Measurements from ENCODE around the gene GPR39. TPM values are rescaled to one million over a fixed set of nuclear protein-coding genes. Genes with fewer than 3 reads are reported as not detected.

Gene GPR39
- total and polyA plus RNA-seq, 4 donors: 0.23 to 0.42 TPM; not detected in 2

DNA sequence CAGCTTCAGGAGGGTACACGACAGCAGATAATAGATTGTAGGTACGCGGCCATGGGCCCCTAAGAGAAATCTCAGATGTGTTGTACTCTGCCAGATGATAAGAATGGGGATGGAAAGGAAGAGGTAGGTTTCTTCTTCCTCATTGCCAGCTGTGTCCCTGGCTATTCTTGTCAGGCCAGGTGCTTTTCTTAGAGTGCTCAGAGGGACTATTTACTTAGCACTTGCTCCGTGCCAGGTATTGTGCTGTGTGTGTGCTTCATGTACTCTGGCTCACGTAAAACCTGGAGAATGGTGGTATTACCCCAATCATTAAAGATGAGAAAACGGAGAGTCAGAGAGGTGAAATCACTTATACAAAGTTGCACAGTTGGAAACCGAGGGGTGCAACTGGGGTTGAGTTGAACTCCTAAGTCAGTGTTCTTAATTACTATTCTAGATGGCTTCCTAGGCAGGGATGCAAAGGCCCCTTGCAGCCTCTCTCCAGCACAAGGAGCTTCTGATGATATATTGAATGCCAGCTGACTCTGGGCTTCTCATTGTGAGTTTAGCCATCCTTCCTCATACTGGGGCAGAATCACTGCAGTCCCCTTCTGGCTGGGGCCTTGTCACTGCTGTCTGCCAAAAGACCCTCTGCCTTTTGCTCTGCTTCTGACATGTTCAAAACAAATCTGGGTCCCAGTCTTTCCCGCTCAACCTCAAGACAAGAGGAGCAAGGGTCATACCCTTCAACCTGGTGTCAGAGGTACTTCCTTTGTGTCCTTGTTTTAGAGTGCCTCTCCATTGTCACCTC, 192.7 kb downstream of the GPR39 start:
- intact Hi-C loops (cut with DNase I): no loop called here
- Histone ChIP-seq H3K36me3 (ENCODE audit: control insufficient read depth in 1 of 2, insufficient read depth in 2 of 2, low read length in 1 of 2) (no peaks in the 10 kb centered on the region), H3K27me3 (ENCODE audit: control insufficient read depth in 1 of 2, insufficient read depth in 2 of 2, low read length in 1 of 2) (no peaks in the 10 kb centered on the region), H3K4me1 (ENCODE audit: control insufficient read depth in 1 of 2, insufficient read depth in 2 of 2, low read length in 2 of 2) (no peaks in the 10 kb centered on the region), H3K27ac (ENCODE audit: low read depth in 1 of 2, low read length in 2 of 2) (no peak overlapping the region), H3K4me3 (ENCODE audit: low read length in 2 of 2) (no peak overlapping the region), H3K9me3 (ENCODE audit: control insufficient read depth, low read length) (no peaks in the 10 kb centered on the region)
- WGBS, 2 donors: 85 to 87% methylated on average over 8 of the region's 8 CpGs
- ATAC-seq (ENCODE audit: low FRiP score) (no peak), DNase-seq (no peak)

DNA sequence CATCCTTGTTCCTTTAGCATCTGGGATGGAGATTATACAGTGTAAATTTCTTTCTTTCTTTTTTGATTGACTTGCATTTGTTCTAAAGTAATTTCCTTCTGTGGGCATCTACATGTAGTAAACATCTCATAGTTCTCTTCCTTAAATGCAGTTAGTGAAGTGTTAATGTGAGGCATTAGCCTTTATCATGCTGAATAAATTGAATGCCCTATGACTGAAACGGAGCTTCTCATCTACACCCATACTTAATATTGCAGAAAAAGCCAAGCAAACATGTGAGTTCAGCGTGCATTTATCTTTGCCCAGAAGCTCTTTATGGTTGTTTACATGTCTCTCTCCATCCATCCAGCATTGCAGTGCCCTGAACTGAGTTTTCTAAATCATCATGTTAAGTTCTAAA, 195.1 kb downstream of the GPR39 start:
- no peaks in the 10 kb centered on the region for H3K9me3 ChIP-seq (ENCODE audit: control insufficient read depth, low read length)

DNA sequence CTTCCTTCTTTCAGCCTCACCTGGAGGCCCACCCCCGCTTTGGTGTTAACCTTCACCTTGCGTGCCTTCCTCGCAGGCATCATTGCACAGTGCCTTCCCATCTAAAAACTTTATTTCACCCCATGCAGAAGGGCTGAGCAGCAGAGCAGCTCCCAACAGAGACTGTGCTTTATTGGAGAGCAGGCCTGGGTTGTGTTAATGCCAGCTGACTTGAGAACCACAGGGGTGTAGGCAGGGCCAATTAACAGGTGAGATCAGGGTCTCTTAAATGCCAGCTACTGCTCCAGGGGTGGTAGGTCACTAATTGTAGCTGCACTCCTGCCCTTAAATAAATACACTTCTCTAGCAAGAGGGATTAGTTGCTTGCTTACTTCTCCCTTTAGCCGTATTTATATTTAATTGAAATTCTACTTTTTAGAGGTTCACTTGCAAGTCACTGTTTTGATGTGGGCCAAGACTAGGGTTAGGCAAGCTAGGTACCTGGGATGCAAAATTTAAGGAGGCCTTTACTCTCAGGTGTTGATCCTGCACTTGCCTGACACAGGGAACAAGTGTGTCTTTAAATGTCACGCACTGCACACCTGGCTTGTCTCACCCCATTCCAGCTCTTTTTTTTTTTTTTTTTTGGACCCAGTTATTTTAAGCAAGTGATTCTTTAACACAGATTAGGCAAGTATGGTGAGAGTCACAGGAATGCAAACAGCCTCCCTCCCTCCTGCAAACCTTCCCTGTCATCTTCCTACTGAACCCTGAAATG, 198.9 kb downstream of the GPR39 start:
- WGBS, 2 donors: 84 to 86% methylated on average over 5 of the region's 5 CpGs
- no peak for ATAC-seq (ENCODE audit: low FRiP score)

More for the DNA sequence above, 195.1 kb downstream of the GPR39 start:
- no peaks in the 10 kb centered on the region for H3K27me3 ChIP-seq (ENCODE audit: control insufficient read depth in 1 of 2, insufficient read depth in 2 of 2, low read length in 1 of 2)
- 32 to 48% methylated on average over 2 of the region's 2 CpGs for WGBS, 2 donors
- intact Hi-C loops (cut with DNase I): no loop called here
- H3K27ac ChIP-seq (ENCODE audit: low read depth in 1 of 2, low read length in 2 of 2): no peak overlapping the region
- ATAC-seq (ENCODE audit: low FRiP score) (no peak), DNase-seq (no peak)
- no peaks in the 10 kb centered on the region for H3K36me3 ChIP-seq (ENCODE audit: control insufficient read depth in 1 of 2, insufficient read depth in 2 of 2, low read length in 1 of 2)
- H3K4me3 ChIP-seq (ENCODE audit: low read length in 2 of 2): no peak overlapping the region
- no peaks in the 10 kb centered on the region for H3K4me1 ChIP-seq (ENCODE audit: control insufficient read depth in 1 of 2, insufficient read depth in 2 of 2, low read length in 2 of 2)

DNA sequence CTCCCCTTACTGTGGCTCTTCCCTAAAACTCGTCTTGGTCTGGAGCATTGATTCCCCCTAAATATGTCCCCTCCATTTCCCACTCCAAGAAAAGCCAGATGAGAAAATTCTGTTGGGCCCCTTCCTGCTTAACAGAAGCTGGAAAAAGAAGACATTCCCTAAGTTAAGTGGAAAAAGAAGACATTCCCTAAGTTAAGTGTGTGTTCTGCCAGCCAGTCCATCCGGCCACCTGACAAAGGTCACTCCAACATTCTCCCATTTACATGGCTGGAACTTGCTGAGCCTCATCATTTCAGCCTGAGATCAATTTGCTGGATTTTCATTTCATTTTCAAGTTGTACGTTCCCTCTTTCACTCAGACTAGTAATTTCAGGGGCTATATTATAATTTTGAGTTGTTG, 201.4 kb downstream of the GPR39 start:
- Histone ChIP-seq H3K4me3 (ENCODE audit: low read length in 2 of 2) (no peak overlapping the region), H3K27me3 (ENCODE audit: control insufficient read depth in 1 of 2, insufficient read depth in 2 of 2, low read length in 1 of 2) (no peaks in the 10 kb centered on the region), H3K9me3 (ENCODE audit: control insufficient read depth, low read length) (no peaks in the 10 kb centered on the region), H3K36me3 (ENCODE audit: control insufficient read depth in 1 of 2, insufficient read depth in 2 of 2, low read length in 1 of 2) (no peaks in the 10 kb centered on the region), H3K4me1 (ENCODE audit: control insufficient read depth in 1 of 2, insufficient read depth in 2 of 2, low read length in 2 of 2) (no peaks in the 10 kb centered on the region), H3K27ac (ENCODE audit: low read depth in 1 of 2, low read length in 2 of 2) (no peak overlapping the region)
- intact Hi-C loops (cut with DNase I): no loop called here
- WGBS, 2 donors: 66 to 73% methylated on average over 3 of the region's 3 CpGs
- ATAC-seq (ENCODE audit: low FRiP score) (no peak), DNase-seq (no peak)

More for the DNA sequence above, 198.9 kb downstream of the GPR39 start:
- intact Hi-C loops (cut with DNase I): no loop called here
- no peak overlapping the region for H3K27ac ChIP-seq (ENCODE audit: low read depth in 1 of 2, low read length in 2 of 2)
- no peak for DNase-seq
- no peaks in the 10 kb centered on the region for H3K9me3 ChIP-seq (ENCODE audit: control insufficient read depth, low read length)
- H3K36me3 ChIP-seq (ENCODE audit: control insufficient read depth in 1 of 2, insufficient read depth in 2 of 2, low read length in 1 of 2): no peaks in the 10 kb centered on the region
- H3K27me3 ChIP-seq (ENCODE audit: control insufficient read depth in 1 of 2, insufficient read depth in 2 of 2, low read length in 1 of 2): no peaks in the 10 kb centered on the region
- no peak overlapping the region for H3K4me3 ChIP-seq (ENCODE audit: low read length in 2 of 2)
- no peaks in the 10 kb centered on the region for H3K4me1 ChIP-seq (ENCODE audit: control insufficient read depth in 1 of 2, insufficient read depth in 2 of 2, low read length in 2 of 2)

DNA sequence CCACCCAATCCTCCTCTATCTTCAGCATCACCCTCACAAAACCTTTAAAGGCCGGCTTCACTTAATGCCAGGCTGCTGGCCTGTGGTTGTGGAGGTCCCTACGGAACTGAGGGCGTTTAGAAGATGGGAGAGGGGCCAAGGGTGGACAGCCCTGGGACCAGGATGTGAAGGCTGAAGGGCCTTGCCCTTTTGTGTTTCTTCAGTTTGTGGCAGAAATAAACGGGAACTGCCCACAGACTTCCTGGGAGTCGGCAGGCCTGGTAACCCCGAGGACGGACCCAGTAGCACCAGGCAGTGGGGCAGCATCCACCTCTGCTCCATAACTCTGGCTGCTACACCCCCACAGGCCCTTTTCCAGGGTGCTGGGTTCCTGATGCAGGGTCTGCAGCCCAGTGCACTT, 202.1 kb downstream of the GPR39 start:
- no peaks in the 10 kb centered on the region for H3K4me1 ChIP-seq (ENCODE audit: control insufficient read depth in 1 of 2, insufficient read depth in 2 of 2, low read length in 2 of 2)
- no peak for ATAC-seq (ENCODE audit: low FRiP score)
- 80 to 85% methylated on average over 7 of the region's 7 CpGs for WGBS, 2 donors
- H3K36me3 ChIP-seq (ENCODE audit: control insufficient read depth in 1 of 2, insufficient read depth in 2 of 2, low read length in 1 of 2): no peaks in the 10 kb centered on the region
- no peak for DNase-seq
- no peak overlapping the region for H3K27ac ChIP-seq (ENCODE audit: low read depth in 1 of 2, low read length in 2 of 2)
- H3K27me3 ChIP-seq (ENCODE audit: control insufficient read depth in 1 of 2, insufficient read depth in 2 of 2, low read length in 1 of 2): no peaks in the 10 kb centered on the region
- H3K9me3 ChIP-seq (ENCODE audit: control insufficient read depth, low read length): no peaks in the 10 kb centered on the region
- H3K4me3 ChIP-seq (ENCODE audit: low read length in 2 of 2): no peak overlapping the region
- intact Hi-C loops (cut with DNase I): no loop called here

DNA sequence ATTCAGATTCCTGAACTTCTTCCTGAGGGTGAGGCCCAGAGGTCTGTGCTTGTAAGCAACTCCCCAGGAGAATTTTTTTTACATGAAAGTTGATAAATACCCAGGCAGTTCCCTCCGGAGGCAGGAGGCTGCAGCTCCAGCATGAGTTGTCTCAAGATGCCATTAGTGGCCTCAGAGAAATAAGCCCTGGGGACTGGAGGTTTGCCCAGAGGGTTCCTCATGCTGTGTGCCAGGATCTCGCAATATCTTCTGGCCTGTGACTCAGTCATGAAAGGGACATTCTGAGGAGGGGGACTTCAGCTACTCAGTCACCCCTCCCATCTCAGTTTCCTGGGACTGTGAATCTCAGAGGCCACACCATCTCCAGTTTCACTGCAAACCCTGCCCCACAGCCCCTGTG, 203.5 kb downstream of the GPR39 start:
- Histone ChIP-seq H3K9me3 (ENCODE audit: control insufficient read depth, low read length) (no peaks in the 10 kb centered on the region), H3K27ac (ENCODE audit: low read depth in 1 of 2, low read length in 2 of 2) (no peak overlapping the region), H3K4me1 (ENCODE audit: control insufficient read depth in 1 of 2, insufficient read depth in 2 of 2, low read length in 2 of 2) (no peaks in the 10 kb centered on the region), H3K4me3 (ENCODE audit: low read length in 2 of 2) (no peak overlapping the region), H3K27me3 (ENCODE audit: control insufficient read depth in 1 of 2, insufficient read depth in 2 of 2, low read length in 1 of 2) (no peaks in the 10 kb centered on the region), H3K36me3 (ENCODE audit: control insufficient read depth in 1 of 2, insufficient read depth in 2 of 2, low read length in 1 of 2) (no peaks in the 10 kb centered on the region)
- no peak for DNase-seq
- ATAC-seq (ENCODE audit: low FRiP score): no peak
- 30 to 37% methylated on average over 2 of the region's 2 CpGs for WGBS, 2 donors
- intact Hi-C loops (cut with DNase I): no loop called here

DNA sequence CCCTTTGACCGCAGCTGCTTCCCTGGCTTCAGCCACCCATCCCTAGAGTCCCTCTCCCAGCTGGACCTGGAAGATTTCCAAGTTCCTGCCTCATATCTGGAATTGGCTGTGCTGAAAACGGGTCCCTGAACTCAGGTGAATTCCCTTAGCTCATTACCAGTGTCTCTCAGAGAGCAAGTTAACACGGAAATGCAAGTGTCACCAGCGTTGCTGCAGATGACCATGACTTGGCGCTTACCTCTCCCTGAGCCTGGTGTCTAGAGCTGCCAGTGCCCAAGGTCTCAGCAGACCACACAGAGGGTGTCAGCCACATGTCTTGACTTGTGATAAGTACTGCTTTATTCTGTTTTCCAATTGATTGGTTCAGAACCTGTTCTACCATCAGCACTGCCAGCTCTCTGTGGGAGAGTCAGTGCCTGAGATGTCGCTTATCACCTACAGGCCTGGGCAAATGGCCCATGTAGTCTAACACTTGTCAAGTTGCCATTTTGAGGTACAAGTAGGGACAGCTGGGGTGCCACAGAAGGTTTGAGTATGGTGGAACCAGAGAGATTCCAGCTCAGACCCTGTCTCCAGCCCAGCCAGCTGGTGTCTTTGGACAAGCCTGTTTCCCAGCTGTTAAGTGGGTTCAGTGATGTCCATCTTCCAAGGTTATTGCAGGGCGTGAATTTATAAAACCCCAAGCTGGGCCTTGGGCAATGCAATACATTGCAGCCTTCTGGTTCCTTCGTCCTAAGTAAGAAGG, 204.7 kb downstream of the GPR39 start:
- Histone ChIP-seq H3K4me3 (ENCODE audit: low read length in 2 of 2) (no peak overlapping the region), H3K9me3 (ENCODE audit: control insufficient read depth, low read length) (no peaks in the 10 kb centered on the region), H3K27me3 (ENCODE audit: control insufficient read depth in 1 of 2, insufficient read depth in 2 of 2, low read length in 1 of 2) (no peaks in the 10 kb centered on the region), H3K4me1 (ENCODE audit: control insufficient read depth in 1 of 2, insufficient read depth in 2 of 2, low read length in 2 of 2) (no peaks in the 10 kb centered on the region), H3K36me3 (ENCODE audit: control insufficient read depth in 1 of 2, insufficient read depth in 2 of 2, low read length in 1 of 2) (no peaks in the 10 kb centered on the region), H3K27ac (ENCODE audit: low read depth in 1 of 2, low read length in 2 of 2) (no peak overlapping the region)
- intact Hi-C loops (cut with DNase I): no loop called here
- ATAC-seq (ENCODE audit: low FRiP score) (no peak), DNase-seq (no peak)
- 62 to 70% methylated on average over 8 of the region's 8 CpGs for WGBS, 2 donors

DNA sequence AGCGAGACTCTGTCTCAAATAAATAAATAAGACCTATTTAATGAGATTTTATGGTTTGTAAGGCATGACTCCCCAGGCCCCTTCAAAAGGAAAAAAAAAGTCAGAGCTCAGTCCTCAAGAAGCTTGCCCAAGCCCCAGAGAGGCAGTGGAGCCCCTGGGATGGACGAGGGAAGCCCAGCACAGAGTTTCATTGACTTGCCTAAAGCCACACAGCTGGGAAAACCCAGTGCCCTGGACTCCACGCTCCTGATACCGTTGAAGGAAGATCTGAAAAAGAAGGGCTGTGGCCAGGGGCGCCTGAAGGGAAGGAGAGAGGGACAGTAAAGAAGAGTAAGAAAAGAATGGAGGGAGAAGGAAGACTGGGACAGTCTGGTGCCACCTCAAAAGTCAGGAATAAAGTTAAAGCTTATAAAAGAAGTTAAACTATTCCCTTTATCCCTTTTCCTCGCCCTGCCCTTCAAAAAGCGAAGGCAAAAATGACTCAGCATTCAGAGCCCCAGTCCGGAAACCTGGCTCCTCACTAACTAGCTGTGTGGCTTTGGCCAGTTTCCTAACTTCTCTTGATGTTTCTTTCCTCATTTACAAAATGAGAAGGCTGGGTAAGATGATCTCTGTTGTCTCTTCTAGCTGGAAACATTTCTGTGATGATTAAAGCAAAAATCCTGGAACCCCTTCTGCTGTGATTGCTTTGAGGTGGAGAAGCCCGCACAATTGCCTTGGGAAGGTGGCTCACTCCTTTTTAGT, 206.7 kb downstream of the GPR39 start:
- ATAC-seq (ENCODE audit: low FRiP score) (no peak), DNase-seq (no peak)
- 60 to 74% methylated on average over 9 of the region's 9 CpGs for WGBS, 2 donors
- Histone ChIP-seq H3K9me3 (ENCODE audit: control insufficient read depth, low read length) (no peaks in the 10 kb centered on the region), H3K36me3 (ENCODE audit: control insufficient read depth in 1 of 2, insufficient read depth in 2 of 2, low read length in 1 of 2) (no peaks in the 10 kb centered on the region), H3K27me3 (ENCODE audit: control insufficient read depth in 1 of 2, insufficient read depth in 2 of 2, low read length in 1 of 2) (no peaks in the 10 kb centered on the region), H3K4me1 (ENCODE audit: control insufficient read depth in 1 of 2, insufficient read depth in 2 of 2, low read length in 2 of 2) (no peaks in the 10 kb centered on the region), H3K4me3 (ENCODE audit: low read length in 2 of 2) (no peak overlapping the region), H3K27ac (ENCODE audit: low read depth in 1 of 2, low read length in 2 of 2) (no peak overlapping the region)
- intact Hi-C loops (cut with DNase I): no loop called here

Data from aorta (tissue), 5 donors.